Stimulated activated CD8-positive, alpha-beta memory T cell treated with anti-CD3 and anti-CD28 coated beads, Interleukin-12 subunit alpha, Interleukin-12 subunit beta, amount 100 ng/mL, for 24 hours (primary cell): ENCODE measurements around the gene HHIPL1.
"Not testable (repeated sequence)": the region's sequence is repeated elsewhere in the genome, so short reads cannot be mapped to it uniquely, and the experiment has no call there.

Source experiments
- DNase-seq: peaks from one replicate; pipeline ENCODE4 v3.0.0-alpha.2; 2020; ENCODE audit errors: extremely low read depth

Gene HHIPL1

GRCh38 chr14:99635116-99635515 lies 9.8 kb upstream of the HHIPL1 start:
- no peak for DNase-seq

- DNase-seq = no peak
These were observed 8.4 kb upstream of the HHIPL1 start for GRCh38 chr14:99636487-99636886.

- DNase-seq = no peak
These were observed 7.3 kb upstream of the HHIPL1 start for GRCh38 chr14:99637624-99638023.

- DNase-seq = not testable (repeated sequence)
These were observed 2.2 kb upstream of the HHIPL1 start for GRCh38 chr14:99642771-99643170.

GRCh38 chr14:99643343-99643742 lies 1.6 kb upstream of the HHIPL1 start:
- DNase-seq = no peak

GRCh38 chr14:99644035-99644587 lies 818 bp upstream of the HHIPL1 start:
- DNase-seq = no peak

- DNase-seq = no peak
These were observed 896 bp downstream of the HHIPL1 start for GRCh38 chr14:99645545-99646505.

GRCh38 chr14:99647411-99647810 lies 2.5 kb downstream of the HHIPL1 start:
- DNase-seq = no peak

- no peak for DNase-seq
These were observed 3.3 kb downstream of the HHIPL1 start for GRCh38 chr14:99648027-99648784.

- no peak for DNase-seq
These were observed 4.3 kb downstream of the HHIPL1 start for GRCh38 chr14:99649219-99649618.

- no peak for DNase-seq
These were observed 4.7 kb downstream of the HHIPL1 start for GRCh38 chr14:99649643-99650042.

- no peak for DNase-seq
These were observed 5.3 kb downstream of the HHIPL1 start for GRCh38 chr14:99650189-99650588.

- DNase-seq = no peak
These were observed 7.2 kb downstream of the HHIPL1 start for GRCh38 chr14:99651953-99652746.

- no peak for DNase-seq
These were observed 9.5 kb downstream of the HHIPL1 start for GRCh38 chr14:99654235-99654985.

- DNase-seq = no peak
These were observed 10.6 kb downstream of the HHIPL1 start for GRCh38 chr14:99655521-99655920.

GRCh38 chr14:99656171-99656570 lies 11.2 kb downstream of the HHIPL1 start:
- no peak for DNase-seq

GRCh38 chr14:99657645-99658155 lies 12.8 kb downstream of the HHIPL1 start:
- DNase-seq = no peak

GRCh38 chr14:99658218-99658845 lies 13.4 kb downstream of the HHIPL1 start:
- no peak for DNase-seq

- no peak for DNase-seq
These were observed 14.4 kb downstream of the HHIPL1 start for GRCh38 chr14:99659333-99659741.

- no peak for DNase-seq
These were observed 15.2 kb downstream of the HHIPL1 start for GRCh38 chr14:99660006-99660566.
